K562 (cell line): ENCODE data around the gene SLC29A3. TPM values are rescaled to one million over a fixed set of nuclear protein-coding genes. Genes with fewer than 3 reads are reported as not detected.

ENCODE experiments used
- C11orf30 ChIP-seq: fragments of 450-650 bp; IDR thresholded peaks from 2 replicates; pipeline ENCODE4 v1.6.1; 2016; ENCODE audit warnings: low read depth, mild to moderate bottlenecking
- E2F8 ChIP-seq: fragments of 450-650 bp; IDR thresholded peaks from 2 replicates; pipeline ENCODE4 v1.7.1; 2018; ENCODE audit warnings: mild to moderate bottlenecking, low read depth; ENCODE audit not compliant: partially characterized antibody
- NFE2 ChIP-seq: IDR thresholded peaks from 2 replicates; pipeline ENCODE4 v1.6.1; 2014; ENCODE audit warnings: antibody characterized with exemption, low read depth
- REST ChIP-seq, 2 experiments: fragments of 450-650 bp; formaldehyde crosslinking in 1 of 2; IDR thresholded peaks; 2 replicates each; pipeline versions ENCODE4 v1.4.0 to v1.6.1; 2014 to 2020; ENCODE audit warnings: mild to moderate bottlenecking in 2 of 2, borderline replicate concordance in 1 of 2, low read depth in 1 of 2
- SMARCA5 ChIP-seq: fragments of 450-650 bp; IDR thresholded peaks from 2 replicates; pipeline ENCODE4 v1.6.1; 2016
- ZBTB43 ChIP-seq: sonication (generic); formaldehyde crosslinking; IDR thresholded peaks from 2 replicates; pipeline ENCODE4 v1.8.0; 2023; ENCODE audit warnings: mild to moderate bottlenecking, missing genetic modification reagents
- ZFP30 ChIP-seq: fragments of 250-450 bp; sonication (Bioruptor Pico); IDR thresholded peaks from 2 replicates; pipeline ENCODE4 v1.8.0; 2022; ENCODE audit warnings: moderate library complexity, mild to moderate bottlenecking, inconsistent platforms, borderline replicate concordance
- ZNF280A ChIP-seq: fragments of 450-650 bp; IDR thresholded peaks from 2 replicates; pipeline ENCODE4 v1.6.1; 2018; ENCODE audit warnings: mild to moderate bottlenecking, low read depth; ENCODE audit not compliant: partially characterized antibody
- ZNF398 ChIP-seq: fragments of 250-450 bp; sonication (Bioruptor Pico); IDR thresholded peaks from 2 replicates; pipeline ENCODE4 v1.8.0; 2021; ENCODE audit warnings: moderate library complexity, mild to moderate bottlenecking, inconsistent platforms
- polyA plus RNA-seq, 8 experiments: library from polyadenylated mRNA; depleted of rRNA in 4 of 8; stranded (reverse) in 5 of 8; unstranded in 3 of 8; fragments of >200 nt; fragmentation: Nextera tagmentation in 2 of 8; fragmentation: Illumina TruSeq in 1 of 8; extraction: Ambion mirVana in 2 of 8; extraction: Trizol in 1 of 8; gene quantifications; 2 replicates each; pipeline versions ENCODE4 v1.2.1 to v1.2.3, GENCODE V29; 2011 to 2014; ENCODE audit warnings: inconsistent platforms in 1 of 8, missing spikeins in 1 of 8
- total RNA-seq, 7 experiments: library from RNA; depleted of rRNA in 6 of 7; stranded (reverse); fragments of >200 nt in 6 of 7; fragmentation: Illumina TruSeq in 2 of 7; extraction: Trizol in 2 of 7; gene quantifications; 2 replicates each; pipeline versions ENCODE4 v1.2.1 to v1.2.3, GENCODE V29; 2011 to 2021; ENCODE audit warnings: low replicate concordance in 1 of 7

The SLC29A3 gene
- total and polyA plus RNA-seq, 9 of the 15 experiments (the other 6 are each of a cell fraction or from before 2014, with no cell fraction given) = 2.1 to 10.7 (median 4.6) TPM

GRCh38 chr10:71339796-71340589 lies 20.9 kb downstream of the SLC29A3 start (continued):
- TF ChIP-seq REST (IDR thresholded peaks at IDR 0.05; ENCODE audit: borderline replicate concordance) = no peak
- no peak for TF ChIP-seq REST (CRISPR knock-in tag; IDR thresholded peaks at IDR 0.05; ENCODE audit: low read depth)
- peak; percentile 74 for TF ChIP-seq C11orf30
- no peak for TF ChIP-seq ZBTB43 (CRISPR knock-in tag)
- TF ChIP-seq E2F8 = no peak
- TF ChIP-seq SMARCA5 = no peak
- TF ChIP-seq ZFP30 (CRISPR knock-in tag) = no peak
- TF ChIP-seq NFE2 = peak; percentile 79
- no peak for TF ChIP-seq ZNF398
- no peak for TF ChIP-seq ZNF280A
